SK-N-SH (cell line): ENCODE data around the gene SLC16A8.

Experiments
- POLR2AphosphoS5 ChIP-seq: IDR thresholded peaks from 2 replicates; pipeline ENCODE4 v1.6.1; 2012; ENCODE audit warnings: low read depth, low read length
- TF ChIP-seq, protein P1 (sequence below): fragments of 150-350 bp; IDR thresholded peaks from 2 replicates; pipeline ENCODE4 v1.6.1; 2017; ENCODE audit warnings: antibody characterized with exemption, low read length, low read depth, borderline replicate concordance

- TF ChIP-seq, protein P1, sequence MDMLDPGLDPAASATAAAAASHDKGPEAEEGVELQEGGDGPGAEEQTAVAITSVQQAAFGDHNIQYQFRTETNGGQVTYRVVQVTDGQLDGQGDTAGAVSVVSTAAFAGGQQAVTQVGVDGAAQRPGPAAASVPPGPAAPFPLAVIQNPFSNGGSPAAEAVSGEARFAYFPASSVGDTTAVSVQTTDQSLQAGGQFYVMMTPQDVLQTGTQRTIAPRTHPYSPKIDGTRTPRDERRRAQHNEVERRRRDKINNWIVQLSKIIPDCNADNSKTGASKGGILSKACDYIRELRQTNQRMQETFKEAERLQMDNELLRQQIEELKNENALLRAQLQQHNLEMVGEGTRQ: no peak
- TF ChIP-seq POLR2AphosphoS5: no peak
These were observed 8.0 kb downstream of the SLC16A8 start for GRCh38 chr22:38075961-38076360.
